GM18868 (cell line): ENCODE measurements around the gene MTARC1.

Source experiments
- ATAC-seq: cut with Tn5 transposase; IDR thresholded peaks from one replicate; pipeline ENCODE4 v1.9.1; 2021; ENCODE audit warnings: mild to moderate bottlenecking, moderate library complexity; ENCODE audit not compliant: unreplicated experiment

The MTARC1 gene

GRCh38 chr1:220803401-220804201 is 16.9 kb downstream of the MTARC1 start:
- peak; percentile 59 for ATAC-seq

- no peak for ATAC-seq
Observed at GRCh38 chr1:220804202-220804586, 17.5 kb downstream of the MTARC1 start.

GRCh38 chr1:220806408-220806807 is 19.7 kb downstream of the MTARC1 start:
- no peak for ATAC-seq

- ATAC-seq: no peak
Observed at GRCh38 chr1:220807726-220808125, 21.0 kb downstream of the MTARC1 start.

GRCh38 chr1:220808345-220809186 is 21.9 kb downstream of the MTARC1 start:
- no peak for ATAC-seq

- no peak for ATAC-seq
Observed at GRCh38 chr1:220809187-220809550, 22.5 kb downstream of the MTARC1 start.

GRCh38 chr1:220809704-220810103 is 23.0 kb downstream of the MTARC1 start:
- ATAC-seq: peak; percentile 9

- peak; percentile 97 for ATAC-seq
Observed at GRCh38 chr1:220810179-220810653, 23.5 kb downstream of the MTARC1 start.

- ATAC-seq: no peak
Observed at GRCh38 chr1:220810963-220811362, 24.2 kb downstream of the MTARC1 start.

GRCh38 chr1:220811695-220812094 is 25.0 kb downstream of the MTARC1 start:
- ATAC-seq: no peak

GRCh38 chr1:220812308-220812707 is 25.6 kb downstream of the MTARC1 start:
- no peak for ATAC-seq

GRCh38 chr1:220813013-220813412 is 26.3 kb downstream of the MTARC1 start:
- ATAC-seq: no peak

- ATAC-seq: no peak
Observed at GRCh38 chr1:220815409-220815808, 28.7 kb downstream of the MTARC1 start.

- no peak for ATAC-seq
Observed at GRCh38 chr1:220817907-220818306, 31.2 kb downstream of the MTARC1 start.

- ATAC-seq: no peak
Observed at GRCh38 chr1:220818421-220819173, 31.9 kb downstream of the MTARC1 start.

- ATAC-seq: no peak
Observed at GRCh38 chr1:220819467-220820026, 32.8 kb downstream of the MTARC1 start.

- ATAC-seq: no peak
Observed at GRCh38 chr1:220824031-220824989, 37.6 kb downstream of the MTARC1 start.

- no peak for ATAC-seq
Observed at GRCh38 chr1:220825819-220826551, 39.3 kb downstream of the MTARC1 start.

- ATAC-seq: no peak
Observed at GRCh38 chr1:220826729-220827128, 40.0 kb downstream of the MTARC1 start.
